ENCODE measurements around the gene METTL26.

METTL26 gene

GRCh38 chr16:595942-596735 lies 40.0 kb downstream of the METTL26 start:
- Histone ChIP-seq H3K79me2 (ENCODE audit: low read length) (peaks cover 76% of the 10 kb centered on the region), H3K36me3 (replicated peaks; ENCODE audit: insufficient read depth, low read length) (no peaks in the 10 kb centered on the region), H2AFZ (ENCODE audit: low read length) (no peak overlapping the region), H3F3A (ENCODE audit: insufficient read depth, low read length) (no peaks in the 10 kb centered on the region), H3K4me2 (ENCODE audit: low read depth, low read length) (no peak overlapping the region), H4K20me1 (ENCODE audit: insufficient read depth, low read length) (no peaks in the 10 kb centered on the region), H3K9me2 (replicated peaks; ENCODE audit: insufficient read depth, low read length) (no peaks in the 10 kb centered on the region), H3K4me1 (ENCODE audit: low read length) (no peaks in the 10 kb centered on the region), H3K27me3 (replicated peaks; ENCODE audit: insufficient read depth, low read length) (no peaks in the 10 kb centered on the region), H3K4me3 (ENCODE audit: low read length) (no peak overlapping the region), H3K27ac (ENCODE audit: low read length) (no peak overlapping the region), H3K9ac (ENCODE audit: low read length) (no peak overlapping the region), H3K9me3 (replicated peaks; ENCODE audit: insufficient read depth, low read length) (no peaks in the 10 kb centered on the region)
- TF ChIP-seq EZH2phosphoT487 (IDR thresholded peaks at IDR 0.05; ENCODE audit: low read length) (no peak), EZH2 (optimal IDR thresholded peaks at IDR 0.05; ENCODE audit: low read depth, low read length) (no peak)
- no peak for DNase-seq

- no peaks in the 10 kb centered on the region for H3K9me2 ChIP-seq (replicated peaks; ENCODE audit: insufficient read depth, low read length)
- H3K4me3 ChIP-seq (ENCODE audit: low read length) = no peak overlapping the region
- no peak overlapping the region for H3K27ac ChIP-seq (ENCODE audit: low read length)
- no peaks in the 10 kb centered on the region for H4K20me1 ChIP-seq (ENCODE audit: insufficient read depth, low read length)
- DNase-seq = no peak
- no peak overlapping the region for H2AFZ ChIP-seq (ENCODE audit: low read length)
- H3K79me2 ChIP-seq (ENCODE audit: low read length) = peaks cover 80% of the 10 kb centered on the region
- no peaks in the 10 kb centered on the region for H3K27me3 ChIP-seq (replicated peaks; ENCODE audit: insufficient read depth, low read length)
- no peak overlapping the region for H3K9ac ChIP-seq (ENCODE audit: low read length)
- TF ChIP-seq CTCF (IDR thresholded peaks at IDR 0.05; ENCODE audit: low read length) = no peak
- no peak for TF ChIP-seq EZH2 (optimal IDR thresholded peaks at IDR 0.05; ENCODE audit: low read depth, low read length)
- no peak for TF ChIP-seq EZH2phosphoT487 (IDR thresholded peaks at IDR 0.05; ENCODE audit: low read length)
- H3K4me2 ChIP-seq (ENCODE audit: low read depth, low read length) = no peak overlapping the region
- H3K36me3 ChIP-seq (replicated peaks; ENCODE audit: insufficient read depth, low read length) = no peaks in the 10 kb centered on the region
- no peaks in the 10 kb centered on the region for H3F3A ChIP-seq (ENCODE audit: insufficient read depth, low read length)
- no peaks in the 10 kb centered on the region for H3K4me1 ChIP-seq (ENCODE audit: low read length)
- H3K9me3 ChIP-seq (replicated peaks; ENCODE audit: insufficient read depth, low read length) = no peaks in the 10 kb centered on the region
These were observed 41.0 kb downstream of the METTL26 start for GRCh38 chr16:595094-595528.

DNA sequence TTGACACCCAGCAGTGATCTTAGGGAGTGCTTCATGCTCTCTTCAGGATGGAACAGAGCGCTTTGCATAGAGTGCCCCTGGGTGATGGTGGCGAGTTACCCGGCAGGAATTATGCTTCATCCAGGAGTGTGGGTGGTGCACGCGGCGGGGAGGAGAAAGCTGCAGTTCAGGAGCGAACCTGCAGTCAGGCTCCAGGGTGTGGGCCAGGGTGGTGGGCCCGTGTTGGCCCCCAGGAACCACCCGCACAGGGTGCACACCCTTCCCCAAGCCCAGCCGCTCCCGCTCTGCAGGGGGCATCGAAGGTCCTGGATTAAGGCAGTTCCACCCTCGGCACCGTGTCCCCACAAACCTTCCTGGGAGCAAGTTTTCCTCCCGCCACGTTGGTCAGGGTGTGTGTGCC lies 42.3 kb downstream of the METTL26 start:
- Histone ChIP-seq H3K9ac (ENCODE audit: low read length) (no peak overlapping the region), H2AFZ (ENCODE audit: low read length) (no peak overlapping the region), H3K79me2 (ENCODE audit: low read length) (peaks cover 75% of the 10 kb centered on the region), H3K27me3 (replicated peaks; ENCODE audit: insufficient read depth, low read length) (no peaks in the 10 kb centered on the region), H3K4me1 (ENCODE audit: low read length) (no peaks in the 10 kb centered on the region), H3K9me2 (replicated peaks; ENCODE audit: insufficient read depth, low read length) (no peaks in the 10 kb centered on the region), H3K4me2 (ENCODE audit: low read depth, low read length) (no peak overlapping the region), H3K9me3 (replicated peaks; ENCODE audit: insufficient read depth, low read length) (no peaks in the 10 kb centered on the region), H4K20me1 (ENCODE audit: insufficient read depth, low read length) (no peaks in the 10 kb centered on the region), H3K4me3 (ENCODE audit: low read length) (no peak overlapping the region), H3K36me3 (replicated peaks; ENCODE audit: insufficient read depth, low read length) (no peaks in the 10 kb centered on the region), H3F3A (ENCODE audit: insufficient read depth, low read length) (0 out of 2 replicates have a peak, but pooled peaks cover under 1% of the 10 kb centered on the region), H3K27ac (ENCODE audit: low read length) (no peak overlapping the region)
- no peak for TF ChIP-seq EZH2 (optimal IDR thresholded peaks at IDR 0.05; ENCODE audit: low read depth, low read length)
- no peak for TF ChIP-seq CTCF (IDR thresholded peaks at IDR 0.05; ENCODE audit: low read length)
- no peak for TF ChIP-seq EZH2phosphoT487 (IDR thresholded peaks at IDR 0.05; ENCODE audit: low read length)
- DNase-seq = no peak

DNA sequence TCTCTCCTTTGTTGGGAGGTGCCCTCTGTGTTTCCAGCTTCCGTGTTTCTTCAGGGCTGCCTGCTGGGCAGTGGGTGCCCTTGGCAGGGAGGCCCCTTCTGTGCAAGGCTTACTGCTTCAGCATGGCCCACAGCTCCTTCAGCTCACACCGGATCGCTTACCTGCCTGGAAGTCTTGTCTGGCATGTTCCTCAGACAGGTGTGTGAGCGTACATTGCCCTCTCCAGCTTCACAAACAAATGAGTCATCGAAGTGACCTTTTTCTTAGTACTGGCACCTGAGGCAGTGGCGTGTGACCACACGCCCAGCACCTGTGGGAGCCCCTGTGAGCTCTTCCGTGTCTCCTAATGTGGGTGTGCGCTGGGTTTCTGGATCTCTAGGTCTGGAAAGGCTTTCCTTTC lies 42.7 kb downstream of the METTL26 start:
- TF ChIP-seq EZH2 (optimal IDR thresholded peaks at IDR 0.05; ENCODE audit: low read depth, low read length) = no peak
- no peak for TF ChIP-seq CTCF (IDR thresholded peaks at IDR 0.05; ENCODE audit: low read length)
- TF ChIP-seq EZH2phosphoT487 (IDR thresholded peaks at IDR 0.05; ENCODE audit: low read length) = no peak
- DNase-seq = no peak
- no peak overlapping the region for H3K27ac ChIP-seq (ENCODE audit: low read length)

More for the DNA sequence above, 42.7 kb downstream of the METTL26 start:
- Histone ChIP-seq H3K9me2 (replicated peaks; ENCODE audit: insufficient read depth, low read length) (no peaks in the 10 kb centered on the region), H3K79me2 (ENCODE audit: low read length) (peaks cover 74% of the 10 kb centered on the region), H3K4me2 (ENCODE audit: low read depth, low read length) (no peak overlapping the region), H3K9ac (ENCODE audit: low read length) (no peak overlapping the region), H3K27me3 (replicated peaks; ENCODE audit: insufficient read depth, low read length) (no peaks in the 10 kb centered on the region), H3K9me3 (replicated peaks; ENCODE audit: insufficient read depth, low read length) (no peaks in the 10 kb centered on the region), H3F3A (ENCODE audit: insufficient read depth, low read length) (peaks cover 4% of the 10 kb centered on the region; the same call in 1 of the 2 replicates), H3K4me3 (ENCODE audit: low read length) (no peak overlapping the region), H4K20me1 (ENCODE audit: insufficient read depth, low read length) (no peaks in the 10 kb centered on the region), H3K36me3 (replicated peaks; ENCODE audit: insufficient read depth, low read length) (no peaks in the 10 kb centered on the region), H3K4me1 (ENCODE audit: low read length) (no peaks in the 10 kb centered on the region), H2AFZ (ENCODE audit: low read length) (no peak overlapping the region)

All from MM.1S (cell line).